GM18909 (cell line): ENCODE data around the gene GSTO2.

Source experiments
- ATAC-seq: cut with Tn5 transposase; IDR thresholded peaks from one replicate; pipeline ENCODE4 v1.9.1; 2021; ENCODE audit warnings: mild to moderate bottlenecking; ENCODE audit not compliant: unreplicated experiment, poor library complexity

The GSTO2 gene

GRCh38 chr10:104253106-104253505 lies 15.9 kb upstream of the GSTO2 start:
- no peak for ATAC-seq

GRCh38 chr10:104253606-104254410 lies 15.2 kb upstream of the GSTO2 start:
- ATAC-seq: no peak

GRCh38 chr10:104254493-104255310 lies 14.3 kb upstream of the GSTO2 start, which contains the start of gene GSTO1:
TSS of gene GSTO1 (plus strand) at chr10:104254892. CDS start at chr10:104254929, 37 bp downstream.
- ATAC-seq: peak; percentile 83

GRCh38 chr10:104255311-104255981 lies 13.5 kb upstream of the GSTO2 start:
- ATAC-seq: peak; percentile 35

GRCh38 chr10:104256335-104256961 lies 12.5 kb upstream of the GSTO2 start:
- ATAC-seq: no peak

GRCh38 chr10:104257235-104257634 lies 11.7 kb upstream of the GSTO2 start:
- ATAC-seq: no peak

- no peak for ATAC-seq
These were observed 10.8 kb upstream of the GSTO2 start for GRCh38 chr10:104258209-104258608.

GRCh38 chr10:104259456-104259855 lies 9.5 kb upstream of the GSTO2 start:
- no peak for ATAC-seq

- no peak for ATAC-seq
These were observed 8.8 kb upstream of the GSTO2 start for GRCh38 chr10:104259999-104260774.

- no peak for ATAC-seq
These were observed 8.2 kb upstream of the GSTO2 start for GRCh38 chr10:104260775-104261115.

- ATAC-seq: no peak
These were observed 6.9 kb upstream of the GSTO2 start for GRCh38 chr10:104262055-104262454.

GRCh38 chr10:104264783-104265182 lies 4.2 kb upstream of the GSTO2 start:
- no peak for ATAC-seq

- ATAC-seq: no peak
These were observed 1.1 kb upstream of the GSTO2 start for GRCh38 chr10:104267721-104268404.

GRCh38 chr10:104268405-104268712 lies 625 bp upstream of the GSTO2 start:
- ATAC-seq: peak; percentile 0

GRCh38 chr10:104273286-104273685 lies 4.3 kb downstream of the GSTO2 start:
- no peak for ATAC-seq

GRCh38 chr10:104273899-104274575 lies 5.1 kb downstream of the GSTO2 start:
- no peak for ATAC-seq

- peak; percentile 90 for ATAC-seq
These were observed 6.1 kb downstream of the GSTO2 start for GRCh38 chr10:104274762-104275721.

GRCh38 chr10:104276192-104276591 lies 7.2 kb downstream of the GSTO2 start:
- no peak for ATAC-seq
